Measurements from ENCODE around the gene IPO8.
"Not testable (repeated sequence)": the region's sequence is repeated elsewhere in the genome, so short reads cannot be mapped to it uniquely, and the experiment has no call there.

IPO8 gene

DNA sequence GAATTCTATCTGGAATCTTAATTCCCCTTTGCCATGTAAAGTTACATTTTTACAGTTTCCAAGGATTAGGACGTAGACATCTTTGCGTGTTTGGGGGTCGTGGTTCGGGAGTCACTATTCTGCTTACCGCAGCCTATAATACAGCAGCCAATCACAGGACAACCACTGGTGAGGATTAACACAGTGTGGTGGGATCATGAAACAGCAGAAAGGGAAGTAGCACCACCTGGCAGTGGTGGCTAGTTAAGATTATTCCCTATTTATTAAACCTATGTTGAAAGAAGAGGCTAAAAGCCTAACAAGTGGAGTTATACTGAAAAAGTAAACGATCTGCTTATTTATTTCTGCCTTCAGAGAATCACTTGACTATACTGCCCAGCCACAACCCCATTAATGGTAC lies 71.7 kb downstream of the IPO8 start:
- Histone ChIP-seq H3K56ac (ENCODE audit: low read length) (no peak overlapping the region), H2AK5ac (ENCODE audit: low read length) (no peak overlapping the region), H3K18ac (ENCODE audit: low read length) (no peak overlapping the region), H2BK15ac (replicated peaks; ENCODE audit: low read depth) (no peak overlapping the region), H3K4me1 (ENCODE audit: control insufficient read depth, low read depth, low read length) (no peaks in the 10 kb centered on the region), H3K23ac (ENCODE audit: low read length) (no peak overlapping the region), H3K4me3 (ENCODE audit: low read length) (no peak overlapping the region), H4K8ac (ENCODE audit: low read depth, low read length) (no peak overlapping the region), H3K27ac (ENCODE audit: low read depth, low read length) (no peak overlapping the region), H2BK5ac (ENCODE audit: low read length) (no peak overlapping the region), H3K36me3 (ENCODE audit: control insufficient read depth, insufficient read depth, low read length) (no peaks in the 10 kb centered on the region), H2BK120ac (ENCODE audit: low read depth, low read length) (no peak overlapping the region), H3K4me2 (ENCODE audit: low read length) (no peak overlapping the region), H4K5ac (ENCODE audit: low read length) (no peak overlapping the region), H3K9ac (ENCODE audit: low read length) (no peak overlapping the region), H3K79me1 (ENCODE audit: low read length) (no peaks in the 10 kb centered on the region), H3K79me2 (ENCODE audit: control insufficient read depth, insufficient read depth, low read length) (no peaks in the 10 kb centered on the region), H3K4ac (ENCODE audit: low read depth, low read length) (no peak overlapping the region), H3K27me3 (ENCODE audit: insufficient read depth, low read length, poor library complexity) (no peaks in the 10 kb centered on the region)
- WGBS (ENCODE audit: extremely low coverage, insufficient coverage, low lambda C conversion rate), result no CpG with 5 or more reads among the region's 6 CpGs
- DNase-seq, result peak; percentile 32

DNA sequence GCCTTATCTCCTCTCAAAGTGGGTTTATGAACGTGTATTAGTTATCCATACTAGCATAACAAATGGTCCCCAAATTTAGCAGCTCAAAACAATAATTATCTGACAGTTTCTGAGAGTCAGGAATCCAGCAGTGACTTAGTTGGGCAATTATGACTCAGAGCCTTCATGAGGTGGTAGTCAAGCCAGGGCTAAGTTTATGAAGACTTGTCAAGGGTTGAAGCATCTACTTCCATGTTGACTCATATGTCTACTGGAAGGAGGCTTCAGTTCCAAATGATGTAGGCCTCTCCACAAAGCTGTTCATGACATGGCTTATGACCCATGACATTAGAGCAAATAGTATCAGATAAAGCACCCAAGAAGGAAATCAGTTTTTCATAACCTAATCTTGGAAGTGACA lies 73.2 kb downstream of the IPO8 start:
- no peaks in the 10 kb centered on the region for H3K4me1 ChIP-seq (ENCODE audit: control insufficient read depth, low read depth, low read length)

GRCh38 chr12:30621663-30622241 lies 73.9 kb downstream of the IPO8 start:
- not testable (repeated sequence) for H3K79me2 ChIP-seq (ENCODE audit: control insufficient read depth, insufficient read depth, low read length); H3K4me3 ChIP-seq (ENCODE audit: low read length); H3K56ac ChIP-seq (ENCODE audit: low read length); H3K4me1 ChIP-seq (ENCODE audit: control insufficient read depth, low read depth, low read length); H4K5ac ChIP-seq (ENCODE audit: low read length); H3K18ac ChIP-seq (ENCODE audit: low read length); H4K8ac ChIP-seq (ENCODE audit: low read depth, low read length); H2BK5ac ChIP-seq (ENCODE audit: low read length); H3K27me3 ChIP-seq (ENCODE audit: insufficient read depth, low read length, poor library complexity); H3K27ac ChIP-seq (ENCODE audit: low read depth, low read length); H3K79me1 ChIP-seq (ENCODE audit: low read length); H3K23ac ChIP-seq (ENCODE audit: low read length); H3K36me3 ChIP-seq (ENCODE audit: control insufficient read depth, insufficient read depth, low read length); H3K9ac ChIP-seq (ENCODE audit: low read length); H2BK15ac ChIP-seq (replicated peaks; ENCODE audit: low read depth); H3K4ac ChIP-seq (ENCODE audit: low read depth, low read length); H3K4me2 ChIP-seq (ENCODE audit: low read length); H2AK5ac ChIP-seq (ENCODE audit: low read length); DNase-seq; H2BK120ac ChIP-seq (ENCODE audit: low read depth, low read length)
- no CpG with 5 or more reads among the region's 4 CpGs for WGBS (ENCODE audit: extremely low coverage, insufficient coverage, low lambda C conversion rate)

More for the DNA sequence above, 73.2 kb downstream of the IPO8 start:
- Histone ChIP-seq H3K4me2 (ENCODE audit: low read length) (no peak overlapping the region), H3K4me3 (ENCODE audit: low read length) (no peak overlapping the region), H3K18ac (ENCODE audit: low read length) (no peak overlapping the region), H3K27ac (ENCODE audit: low read depth, low read length) (no peak overlapping the region), H3K79me2 (ENCODE audit: control insufficient read depth, insufficient read depth, low read length) (no peaks in the 10 kb centered on the region), H3K79me1 (ENCODE audit: low read length) (no peaks in the 10 kb centered on the region), H4K5ac (ENCODE audit: low read length) (no peak overlapping the region), H3K27me3 (ENCODE audit: insufficient read depth, low read length, poor library complexity) (no peaks in the 10 kb centered on the region), H2BK15ac (replicated peaks; ENCODE audit: low read depth) (no peak overlapping the region), H4K8ac (ENCODE audit: low read depth, low read length) (no peak overlapping the region), H3K56ac (ENCODE audit: low read length) (no peak overlapping the region), H3K4ac (ENCODE audit: low read depth, low read length) (no peak overlapping the region), H3K23ac (ENCODE audit: low read length) (no peak overlapping the region), H2BK5ac (ENCODE audit: low read length) (no peak overlapping the region), H3K9ac (ENCODE audit: low read length) (no peak overlapping the region), H2AK5ac (ENCODE audit: low read length) (no peak overlapping the region), H3K36me3 (ENCODE audit: control insufficient read depth, insufficient read depth, low read length) (no peaks in the 10 kb centered on the region), H2BK120ac (ENCODE audit: low read depth, low read length) (no peak overlapping the region)
- DNase-seq, result no peak
- no CpG with 5 or more reads among the region's 1 CpG for WGBS (ENCODE audit: extremely low coverage, insufficient coverage, low lambda C conversion rate)

GRCh38 chr12:30617346-30618016 lies 78.2 kb downstream of the IPO8 start:
- Histone ChIP-seq H3K79me1 (ENCODE audit: low read length) (no peaks in the 10 kb centered on the region), H2BK5ac (ENCODE audit: low read length) (no peak overlapping the region), H3K27ac (ENCODE audit: low read depth, low read length) (no peak overlapping the region), H3K4me3 (ENCODE audit: low read length) (no peak overlapping the region), H3K56ac (ENCODE audit: low read length) (no peak overlapping the region), H2AK5ac (ENCODE audit: low read length) (no peak overlapping the region), H3K4ac (ENCODE audit: low read depth, low read length) (no peak overlapping the region), H3K23ac (ENCODE audit: low read length) (no peak overlapping the region), H4K8ac (ENCODE audit: low read depth, low read length) (no peak overlapping the region), H3K79me2 (ENCODE audit: control insufficient read depth, insufficient read depth, low read length) (no peaks in the 10 kb centered on the region), H3K27me3 (ENCODE audit: insufficient read depth, low read length, poor library complexity) (no peaks in the 10 kb centered on the region), H2BK120ac (ENCODE audit: low read depth, low read length) (no peak overlapping the region), H4K5ac (ENCODE audit: low read length) (no peak overlapping the region), H3K18ac (ENCODE audit: low read length) (no peak overlapping the region), H3K4me1 (ENCODE audit: control insufficient read depth, low read depth, low read length) (no peaks in the 10 kb centered on the region), H3K36me3 (ENCODE audit: control insufficient read depth, insufficient read depth, low read length) (no peaks in the 10 kb centered on the region), H3K9ac (ENCODE audit: low read length) (no peak overlapping the region), H2BK15ac (replicated peaks; ENCODE audit: low read depth) (no peak overlapping the region), H3K4me2 (ENCODE audit: low read length) (no peak overlapping the region)
- DNase-seq, result no peak
- no CpG with 5 or more reads among the region's 5 CpGs for WGBS (ENCODE audit: extremely low coverage, insufficient coverage, low lambda C conversion rate)

DNA sequence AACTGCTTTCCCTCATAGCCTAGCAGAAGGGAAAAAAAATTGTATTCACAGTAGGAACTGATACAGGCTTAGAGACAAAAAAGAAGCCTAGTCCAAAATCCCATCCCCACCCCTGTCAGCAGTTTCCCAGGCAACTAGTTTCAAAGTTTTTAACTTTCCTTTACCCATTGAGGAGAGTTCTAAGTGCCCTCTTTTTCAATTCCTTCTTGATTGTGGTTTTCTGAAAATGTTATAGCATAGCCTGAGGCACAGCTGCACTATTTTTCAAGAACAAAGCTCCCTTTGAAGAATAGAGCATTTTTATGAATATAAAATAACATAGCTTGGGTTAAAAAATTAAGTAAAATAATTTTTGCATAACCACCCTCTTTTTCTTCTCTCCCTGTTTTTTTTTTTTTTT lies 81.6 kb downstream of the IPO8 start:
- DNase-seq, result no peak
- Histone ChIP-seq H3K4ac (ENCODE audit: low read depth, low read length) (no peak overlapping the region), H3K4me3 (ENCODE audit: low read length) (no peak overlapping the region)

More for the DNA sequence above, 81.6 kb downstream of the IPO8 start:
- H4K8ac ChIP-seq (ENCODE audit: low read depth, low read length), result no peak overlapping the region
- no peak overlapping the region for H4K5ac ChIP-seq (ENCODE audit: low read length)
- H3K18ac ChIP-seq (ENCODE audit: low read length), result no peak overlapping the region
- no peaks in the 10 kb centered on the region for H3K36me3 ChIP-seq (ENCODE audit: control insufficient read depth, insufficient read depth, low read length)
- no peak overlapping the region for H2BK15ac ChIP-seq (replicated peaks; ENCODE audit: low read depth)
- H3K27me3 ChIP-seq (ENCODE audit: insufficient read depth, low read length, poor library complexity), result no peaks in the 10 kb centered on the region
- no peak overlapping the region for H3K9ac ChIP-seq (ENCODE audit: low read length)
- no peaks in the 10 kb centered on the region for H3K79me2 ChIP-seq (ENCODE audit: control insufficient read depth, insufficient read depth, low read length)
- no peak overlapping the region for H3K4me2 ChIP-seq (ENCODE audit: low read length)
- no peak overlapping the region for H2BK5ac ChIP-seq (ENCODE audit: low read length)
- H2AK5ac ChIP-seq (ENCODE audit: low read length), result no peak overlapping the region
- no peak overlapping the region for H3K56ac ChIP-seq (ENCODE audit: low read length)
- no peaks in the 10 kb centered on the region for H3K79me1 ChIP-seq (ENCODE audit: low read length)
- no peak overlapping the region for H2BK120ac ChIP-seq (ENCODE audit: low read depth, low read length)
- no peak overlapping the region for H3K23ac ChIP-seq (ENCODE audit: low read length)
- no peaks in the 10 kb centered on the region for H3K4me1 ChIP-seq (ENCODE audit: control insufficient read depth, low read depth, low read length)
- no peak overlapping the region for H3K27ac ChIP-seq (ENCODE audit: low read depth, low read length)

All from mesendoderm (in vitro differentiated cells).